GM18519 (cell line): ENCODE measurements around the gene APOBEC3C.
A peak's percentile ranks its signal among the peaks of the same experiment; 100 is the strongest.
"Not testable (repeated sequence)": the region's sequence is repeated elsewhere in the genome, so short reads cannot be mapped to it uniquely, and the experiment has no call there.

Source experiments
- ATAC-seq: cut with Tn5 transposase; IDR thresholded peaks from one replicate; pipeline ENCODE4 v1.9.1; 2021; ENCODE audit warnings: mild to moderate bottlenecking, moderate library complexity; ENCODE audit not compliant: unreplicated experiment, low FRiP score

APOBEC3C gene

DNA sequence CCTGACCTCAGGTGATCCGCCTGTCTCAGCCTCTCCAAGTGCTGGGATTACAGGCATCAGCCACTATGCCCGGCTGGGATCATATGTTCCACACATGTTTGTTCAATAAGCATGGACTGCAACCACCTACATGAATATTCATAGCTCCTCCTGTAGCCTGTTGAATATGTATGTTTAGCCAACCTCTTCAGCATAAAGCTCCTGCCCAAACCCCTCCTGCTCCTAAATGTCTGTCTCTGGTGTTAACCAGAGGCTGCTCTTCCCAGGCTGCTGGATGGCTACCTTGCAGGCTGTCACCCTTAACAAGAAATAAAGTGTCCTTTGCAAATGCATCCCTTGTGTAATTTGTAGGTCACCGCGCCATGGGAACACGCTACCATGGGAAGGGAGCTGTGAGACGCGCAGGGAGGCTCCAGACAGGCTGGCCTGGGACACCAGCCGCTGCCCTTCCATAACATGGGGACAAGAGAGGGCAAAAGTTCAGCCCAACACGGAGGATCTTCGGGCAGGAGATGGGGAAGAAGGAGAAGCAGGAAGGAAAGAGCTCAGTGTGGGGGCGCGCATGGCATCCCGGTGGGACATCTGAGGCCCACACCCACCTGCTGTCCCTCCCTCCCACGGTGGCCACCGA lies 6.1 kb downstream of the APOBEC3C start:
- ATAC-seq: not testable (repeated sequence)

DNA sequence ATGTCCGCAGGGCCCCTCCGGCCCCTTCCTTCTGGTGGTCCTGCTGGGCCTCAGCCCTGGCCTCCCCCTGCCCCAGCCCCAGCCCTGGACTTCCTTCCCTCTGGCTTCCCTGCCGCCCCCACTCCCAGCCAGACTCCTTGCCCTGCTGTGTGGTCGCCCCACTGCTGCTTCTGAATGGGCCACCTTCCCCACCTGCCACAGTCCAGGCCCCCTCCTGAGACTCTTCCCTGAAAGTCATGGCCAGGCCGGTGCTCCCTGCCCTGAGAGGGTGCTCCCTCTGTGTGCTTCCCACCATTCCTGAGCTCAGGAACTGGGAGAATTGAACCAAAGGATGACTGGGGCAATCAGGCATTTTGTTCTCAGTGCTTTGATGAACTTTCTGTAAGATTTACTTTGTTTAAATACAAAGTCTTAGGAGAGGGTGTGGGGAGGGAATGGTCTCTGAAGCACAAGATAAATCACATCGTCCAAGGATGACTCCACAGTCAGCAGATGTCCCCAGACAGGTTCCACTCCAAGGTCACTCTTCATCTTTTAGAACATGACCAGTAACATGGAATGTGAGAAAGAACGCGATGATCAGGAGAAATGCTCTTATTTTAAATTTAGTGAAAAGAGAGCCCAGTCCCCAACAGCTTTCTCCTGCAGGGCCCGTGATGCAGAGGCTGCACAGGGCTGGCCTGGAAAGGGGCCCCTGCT lies 7.6 kb downstream of the APOBEC3C start:
- no peak for ATAC-seq

DNA sequence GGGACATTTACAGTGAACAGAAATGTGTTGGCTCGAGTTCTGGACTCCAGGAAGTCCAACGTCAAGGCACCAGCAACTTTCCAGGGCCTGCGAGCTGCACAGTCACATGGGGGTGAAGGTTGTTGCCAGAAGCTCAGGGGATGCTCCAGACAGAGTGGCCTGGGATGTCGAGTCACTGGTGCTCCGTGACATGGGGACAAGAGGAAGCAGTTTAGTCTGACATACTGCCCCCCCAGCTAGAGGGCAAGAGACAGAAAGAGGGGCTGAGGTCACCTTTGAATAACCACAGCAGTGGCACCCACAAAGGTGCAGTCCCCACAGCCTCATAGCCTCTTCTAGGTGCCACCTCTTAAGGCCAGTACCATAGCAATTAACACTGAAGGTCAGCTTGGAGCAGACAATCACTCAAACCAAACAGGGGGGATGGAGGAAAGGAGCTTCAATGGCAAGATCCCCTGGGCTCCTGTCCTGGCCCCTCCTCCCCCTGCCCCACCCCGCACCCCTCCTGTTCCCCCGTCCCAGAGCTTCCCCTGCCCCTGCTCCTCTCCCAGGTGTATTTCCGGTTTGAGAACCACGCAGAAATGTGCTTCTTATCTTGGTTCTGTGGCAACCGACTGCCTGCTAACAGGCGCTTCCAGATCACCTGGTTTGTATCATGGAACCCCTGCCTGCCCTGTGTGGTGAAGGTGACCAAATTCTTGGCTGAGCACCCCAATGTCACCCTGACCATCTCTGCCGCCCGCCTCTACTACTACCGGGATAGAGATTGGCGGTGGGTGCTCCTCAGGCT lies 10.7 kb downstream of the APOBEC3C start:
- no peak for ATAC-seq

DNA sequence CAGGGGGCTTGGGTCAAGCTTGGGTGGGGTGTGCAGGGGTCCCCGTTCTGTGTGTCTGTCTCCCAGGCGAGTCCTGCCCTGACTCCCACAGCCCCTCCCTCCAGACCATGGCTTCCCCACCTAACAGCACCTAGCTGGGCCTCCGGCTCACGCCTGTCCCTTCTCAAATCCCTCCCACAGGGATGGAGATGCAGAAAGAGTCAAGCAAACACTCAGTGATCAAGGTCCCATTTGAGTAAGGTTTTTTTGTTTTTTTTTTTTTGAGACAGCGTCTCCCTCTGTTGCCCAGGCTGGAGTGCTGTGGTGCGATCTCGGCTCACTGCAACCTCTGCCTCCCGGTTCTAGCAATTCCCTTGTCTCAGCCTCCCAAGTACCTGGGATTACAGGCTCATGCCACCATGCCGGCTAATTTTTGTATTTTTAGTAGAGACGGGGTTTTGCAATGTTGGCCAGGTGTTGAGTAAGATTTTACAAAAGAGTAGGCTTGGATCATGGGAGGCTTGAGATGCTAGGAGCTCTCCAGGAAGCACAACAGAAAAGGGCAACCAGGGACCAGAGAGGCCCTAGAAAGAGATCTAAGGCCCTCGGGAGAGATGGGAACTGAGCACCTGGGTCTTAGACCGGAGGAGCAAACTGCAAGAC lies 12.6 kb downstream of the APOBEC3C start:
- ATAC-seq: no peak

DNA sequence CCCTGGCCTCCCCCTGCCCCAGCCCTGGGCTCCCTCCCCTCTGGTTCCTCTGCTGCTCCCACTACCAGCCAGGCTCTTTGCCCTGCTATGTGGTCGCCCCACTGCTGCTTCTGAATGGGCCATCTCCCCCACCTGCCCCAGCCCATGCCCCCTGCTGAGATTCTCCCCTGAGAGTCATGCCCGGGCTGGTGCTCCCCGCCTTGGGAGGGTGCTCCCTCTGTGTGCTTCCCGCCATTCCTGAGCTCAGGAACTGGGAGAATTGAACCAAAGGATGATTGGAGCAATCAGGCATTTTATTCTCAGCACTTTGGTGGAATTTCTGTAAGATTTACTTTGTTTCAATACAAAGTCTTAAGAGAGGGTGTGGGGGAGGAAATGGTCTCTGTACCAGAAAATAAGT lies 13.7 kb downstream of the APOBEC3C start:
- ATAC-seq: no peak

DNA sequence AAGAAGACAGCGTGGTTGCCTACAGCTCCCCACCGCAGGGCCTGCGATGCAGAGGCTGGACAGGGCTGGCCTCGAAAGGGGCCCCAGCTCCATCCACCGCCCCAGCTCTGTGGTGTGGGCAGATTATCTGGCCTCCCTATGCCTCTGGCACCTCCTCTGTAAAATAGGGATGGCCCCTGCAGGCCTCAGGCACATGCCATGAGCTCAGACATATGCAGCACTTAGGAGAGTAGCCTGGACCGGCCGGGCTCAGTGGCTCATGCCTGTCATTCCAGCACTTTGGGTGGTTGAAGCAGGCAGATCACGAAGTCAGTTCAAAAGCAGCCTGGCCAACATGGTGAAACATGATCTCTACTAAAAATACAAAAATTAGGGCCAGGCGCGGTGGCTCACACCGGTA lies 14.2 kb downstream of the APOBEC3C start:
- ATAC-seq: no peak

DNA sequence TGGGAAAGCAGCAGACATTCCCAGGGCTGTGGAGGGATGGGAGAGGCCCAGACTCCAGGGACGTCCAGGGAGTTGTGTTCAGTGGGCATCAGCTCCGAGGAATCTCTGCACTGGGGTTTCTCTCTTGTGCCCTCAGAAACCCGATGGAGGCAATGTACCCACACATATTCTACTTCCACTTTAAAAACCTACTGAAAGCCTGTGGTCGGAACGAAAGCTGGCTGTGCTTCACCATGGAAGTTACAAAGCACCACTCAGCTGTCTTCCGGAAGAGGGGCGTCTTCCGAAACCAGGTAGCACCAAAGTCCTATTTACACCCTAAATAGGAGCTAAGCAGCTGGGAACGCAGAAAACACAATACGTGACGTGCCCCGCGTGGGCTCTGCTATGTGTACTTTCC lies 15.2 kb downstream of the APOBEC3C start:
- ATAC-seq: no peak

DNA sequence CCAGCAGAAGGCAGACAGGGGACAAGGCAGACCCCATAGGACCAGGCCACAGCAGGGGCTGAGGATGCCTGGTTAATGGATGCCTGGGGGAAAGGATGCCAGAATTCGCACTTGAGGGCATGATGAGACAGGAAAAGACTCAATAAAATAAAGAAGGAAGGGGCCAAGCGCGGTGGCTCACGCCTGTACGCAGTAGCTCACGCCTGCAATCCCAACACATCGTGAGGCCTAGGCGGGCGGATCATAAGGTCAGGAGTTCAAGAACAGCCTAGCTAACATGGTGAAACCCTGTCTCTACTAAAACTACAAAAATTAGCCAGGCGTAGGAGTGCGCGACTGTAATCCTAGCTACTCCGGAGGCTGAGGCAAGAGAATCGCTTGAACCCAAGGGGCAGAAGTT lies 16.6 kb downstream of the APOBEC3C start:
- ATAC-seq: no peak

DNA sequence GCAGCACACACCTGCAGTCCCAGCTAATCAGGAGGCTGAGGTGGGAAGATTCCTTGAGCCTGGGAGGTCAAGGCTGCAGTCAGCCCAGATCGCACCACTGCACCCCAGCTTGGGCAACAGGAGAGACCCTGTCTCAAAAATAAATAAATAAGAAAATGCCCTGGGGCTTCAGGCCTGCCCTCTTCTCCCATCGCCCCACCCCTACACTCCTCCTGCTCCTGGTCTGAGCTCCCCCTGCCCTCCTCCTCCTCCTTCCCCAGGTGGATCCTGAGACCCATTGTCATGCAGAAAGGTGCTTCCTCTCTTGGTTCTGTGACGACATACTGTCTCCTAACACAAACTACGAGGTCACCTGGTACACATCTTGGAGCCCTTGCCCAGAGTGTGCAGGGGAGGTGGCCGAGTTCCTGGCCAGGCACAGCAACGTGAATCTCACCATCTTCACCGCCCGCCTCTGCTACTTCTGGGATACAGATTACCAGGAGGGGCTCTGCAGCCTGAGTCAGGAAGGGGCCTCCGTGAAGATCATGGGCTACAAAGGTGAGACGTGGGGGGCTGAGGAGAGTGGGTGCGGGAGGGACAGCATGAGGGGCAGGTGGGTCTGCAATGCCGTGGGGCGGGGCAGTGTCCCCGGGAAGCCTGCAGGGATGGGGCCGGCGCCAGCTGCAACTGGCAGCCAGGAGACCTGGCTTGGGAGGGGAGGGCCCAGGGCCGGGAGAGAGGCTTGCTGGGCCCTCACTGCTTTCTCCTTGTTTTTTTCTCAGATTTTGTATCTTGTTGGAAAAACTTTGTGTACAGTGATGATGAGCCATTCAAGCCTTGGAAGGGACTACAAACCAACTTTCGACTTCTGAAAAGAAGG lies 17.6 kb downstream of the APOBEC3C start:
- not testable (repeated sequence) for ATAC-seq

DNA sequence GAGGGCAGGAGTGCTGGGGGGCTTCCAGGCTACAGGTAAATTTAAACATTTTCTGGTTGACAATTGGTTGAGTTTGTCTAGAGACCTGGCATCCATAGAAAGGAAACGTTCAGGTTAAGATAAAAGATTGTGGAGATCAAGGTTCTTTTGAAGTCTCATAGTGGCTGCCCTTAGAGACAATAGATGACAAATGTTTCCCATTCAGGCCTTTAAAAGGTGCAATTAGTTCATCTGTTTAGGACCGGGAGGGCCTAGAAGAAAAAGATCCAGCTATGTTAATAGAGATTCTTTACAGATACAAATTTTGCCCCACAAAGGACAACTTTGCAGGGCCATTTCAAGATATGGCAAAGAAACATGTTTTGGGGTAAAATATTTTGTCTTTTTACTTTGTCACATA lies 23.0 kb downstream of the APOBEC3C start:
- ATAC-seq: not testable (repeated sequence)

DNA sequence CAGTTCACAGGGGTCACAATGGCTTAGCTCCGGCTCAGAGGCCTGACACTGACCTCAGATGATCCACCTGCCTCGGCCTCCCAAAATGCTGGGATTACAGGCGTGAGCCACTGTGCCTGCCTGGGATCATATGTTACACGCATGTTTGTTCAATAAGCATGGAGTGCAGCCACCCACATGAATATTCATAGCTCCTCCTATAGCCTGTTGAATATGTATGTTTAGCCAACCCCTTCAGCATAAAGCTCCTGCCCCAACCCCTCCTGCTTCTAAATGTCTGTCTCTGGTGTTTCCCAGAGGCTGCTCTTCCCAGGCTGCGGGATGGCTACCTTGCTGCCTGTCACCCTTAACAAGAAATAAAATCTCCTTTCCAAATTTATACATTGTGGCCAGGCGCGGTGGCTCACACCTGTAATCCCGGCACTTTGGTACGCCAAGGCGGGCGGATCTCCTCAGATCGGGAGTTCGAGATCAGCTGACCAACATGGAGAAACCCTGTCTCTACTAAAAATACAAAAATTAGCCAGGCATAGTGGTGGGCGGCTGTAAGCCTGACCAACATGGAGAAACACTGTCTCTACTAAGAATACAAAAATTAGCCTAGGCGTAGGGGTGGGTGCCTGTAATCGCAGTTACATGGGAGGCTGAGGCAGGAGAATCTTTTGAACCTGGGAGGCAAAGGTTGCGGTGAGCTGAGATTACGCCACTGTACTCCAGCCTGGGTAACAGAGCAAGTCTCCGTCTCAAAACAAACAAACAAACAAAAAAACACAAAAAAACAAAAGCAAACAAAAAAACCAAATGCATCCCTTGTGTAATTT lies 25.5 kb downstream of the APOBEC3C start:
- ATAC-seq: no peak

DNA sequence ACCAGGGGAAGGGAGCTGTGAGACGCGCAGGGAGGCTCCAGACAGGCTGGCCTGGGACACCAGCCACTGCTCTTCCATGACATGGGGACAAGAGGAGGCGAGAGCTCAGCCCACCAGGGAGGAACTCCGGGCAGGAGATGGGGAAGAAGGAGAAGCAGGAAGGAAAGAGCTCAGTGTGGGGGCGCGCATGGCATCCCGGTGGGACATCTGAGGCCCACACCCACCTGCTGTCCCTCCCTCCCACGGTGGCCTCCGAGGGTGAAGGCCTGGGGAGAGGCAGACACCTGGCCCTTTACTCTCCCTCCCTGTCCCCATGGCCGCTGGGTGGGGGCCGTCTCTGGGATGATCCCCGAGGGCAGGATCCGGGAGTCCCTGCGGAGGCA lies 26.1 kb downstream of the APOBEC3C start:
- ATAC-seq: not testable (repeated sequence)

DNA sequence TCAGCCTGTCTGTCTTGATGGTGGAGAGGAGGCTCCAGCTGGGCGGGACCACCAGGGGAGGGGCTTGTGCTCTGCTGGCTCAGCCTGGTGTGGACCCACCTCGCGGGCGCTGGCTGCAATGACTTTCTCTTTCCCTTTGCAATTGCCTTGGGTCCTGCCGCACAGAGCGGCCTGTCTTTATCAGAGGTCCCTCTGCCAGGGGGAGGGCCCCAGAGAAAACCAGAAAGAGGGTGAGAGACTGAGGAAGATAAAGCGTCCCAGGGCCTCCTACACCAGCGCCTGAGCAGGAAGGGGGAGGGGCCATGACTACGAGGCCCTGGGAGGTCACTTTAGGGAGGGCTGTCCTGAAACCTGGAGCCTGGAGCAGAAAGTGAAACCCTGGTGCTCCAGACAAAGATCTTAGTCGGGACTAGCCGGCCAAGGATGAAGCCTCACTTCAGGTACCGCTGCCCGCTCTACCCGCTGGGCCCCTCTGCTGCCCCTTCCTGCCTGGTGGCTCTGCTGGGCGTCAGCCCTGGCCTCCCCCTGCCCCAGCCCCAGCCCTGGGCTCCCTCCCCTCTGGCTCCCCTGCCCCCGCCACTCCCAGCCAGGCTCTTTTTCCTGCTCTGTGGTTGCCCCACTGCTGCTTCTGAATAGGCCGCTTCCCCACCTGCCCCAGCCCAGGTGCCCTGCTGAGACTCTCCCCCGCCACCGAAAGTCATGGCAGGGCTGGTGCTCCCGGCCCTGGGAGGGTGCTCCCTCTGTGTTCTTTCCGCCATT lies 26.7 kb downstream of the APOBEC3C start, which contains the start of gene APOBEC3F:
Gene APOBEC3F (plus strand): TSS at position 327 of the 759 bp plus-strand sequence. CDS start 97 bp downstream, at position 424.
- ATAC-seq: peak; percentile 69

DNA sequence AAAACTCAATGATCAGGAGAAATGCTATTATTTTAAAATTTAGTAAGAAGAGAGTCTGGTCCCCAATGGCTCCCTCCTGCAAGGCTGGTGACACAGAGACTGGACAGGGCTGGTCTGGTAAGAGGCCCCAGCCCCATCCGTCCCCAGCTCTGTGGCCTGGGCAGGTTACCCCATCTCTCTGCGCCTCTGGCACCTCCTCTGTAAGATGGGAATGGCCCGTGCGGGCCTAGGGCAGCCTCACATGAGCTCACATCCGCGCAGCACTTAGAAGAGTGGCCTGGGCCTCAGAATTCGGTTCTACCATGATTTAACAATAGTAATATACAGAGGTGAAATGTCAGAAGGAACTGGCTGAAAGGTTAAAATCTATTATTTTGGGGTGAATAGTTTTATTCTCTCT lies 27.9 kb downstream of the APOBEC3C start:
- no peak for ATAC-seq

DNA sequence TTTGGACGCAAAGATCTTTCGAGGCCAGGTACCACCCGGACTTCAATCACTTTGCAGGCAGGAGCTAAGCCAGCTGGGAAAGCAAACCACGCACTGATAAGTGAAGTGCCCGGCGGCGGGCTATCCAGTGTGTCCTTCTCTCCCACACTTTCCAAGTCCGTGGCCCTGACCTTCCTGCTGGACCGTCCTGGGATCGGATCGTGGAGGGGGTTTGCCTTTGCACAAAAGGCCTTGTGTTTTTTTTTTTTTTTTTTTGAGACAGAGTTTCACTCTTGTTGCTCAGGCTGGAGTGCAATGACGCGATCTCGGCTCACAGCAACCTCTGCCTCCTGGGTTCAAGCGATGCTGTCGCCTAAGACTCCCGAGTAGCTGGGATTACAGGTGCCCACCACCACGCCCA lies 29.0 kb downstream of the APOBEC3C start:
- not testable (repeated sequence) for ATAC-seq

DNA sequence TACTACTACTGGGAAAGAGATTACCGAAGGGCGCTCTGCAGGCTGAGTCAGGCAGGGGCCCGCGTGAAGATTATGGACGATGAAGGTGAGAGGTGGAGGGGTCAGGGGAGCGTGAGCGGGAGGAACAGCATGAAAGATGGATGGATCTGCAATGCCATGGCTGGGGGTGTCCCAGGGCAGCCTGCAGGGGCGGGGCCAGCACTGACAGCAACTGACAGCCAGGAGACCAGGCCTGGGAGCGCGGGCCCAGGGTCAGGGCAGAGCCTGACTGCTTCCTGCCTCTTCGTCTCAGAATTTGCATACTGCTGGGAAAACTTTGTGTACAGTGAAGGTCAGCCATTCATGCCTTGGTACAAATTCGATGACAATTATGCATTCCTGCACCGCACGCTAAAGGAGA lies 31.1 kb downstream of the APOBEC3C start:
- not testable (repeated sequence) for ATAC-seq

DNA sequence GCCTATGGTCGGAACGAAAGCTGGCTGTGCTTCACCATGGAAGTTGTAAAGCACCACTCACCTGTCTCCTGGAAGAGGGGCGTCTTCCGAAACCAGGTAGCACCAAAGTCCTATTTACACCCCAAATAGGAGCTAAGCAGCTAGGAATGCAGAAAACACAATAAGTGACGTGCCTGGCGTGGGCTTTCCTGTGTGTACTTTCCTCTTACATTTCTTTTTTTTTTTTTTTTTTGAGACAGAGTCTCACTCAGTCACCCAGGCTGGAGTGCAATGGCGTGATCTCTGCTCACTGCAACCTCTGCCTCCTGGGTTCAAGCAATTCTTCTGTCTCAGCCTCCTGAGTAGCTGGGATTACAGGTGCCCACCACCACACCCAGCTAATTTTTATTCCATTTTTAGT lies 35.4 kb downstream of the APOBEC3C start:
- not testable (repeated sequence) for ATAC-seq

DNA sequence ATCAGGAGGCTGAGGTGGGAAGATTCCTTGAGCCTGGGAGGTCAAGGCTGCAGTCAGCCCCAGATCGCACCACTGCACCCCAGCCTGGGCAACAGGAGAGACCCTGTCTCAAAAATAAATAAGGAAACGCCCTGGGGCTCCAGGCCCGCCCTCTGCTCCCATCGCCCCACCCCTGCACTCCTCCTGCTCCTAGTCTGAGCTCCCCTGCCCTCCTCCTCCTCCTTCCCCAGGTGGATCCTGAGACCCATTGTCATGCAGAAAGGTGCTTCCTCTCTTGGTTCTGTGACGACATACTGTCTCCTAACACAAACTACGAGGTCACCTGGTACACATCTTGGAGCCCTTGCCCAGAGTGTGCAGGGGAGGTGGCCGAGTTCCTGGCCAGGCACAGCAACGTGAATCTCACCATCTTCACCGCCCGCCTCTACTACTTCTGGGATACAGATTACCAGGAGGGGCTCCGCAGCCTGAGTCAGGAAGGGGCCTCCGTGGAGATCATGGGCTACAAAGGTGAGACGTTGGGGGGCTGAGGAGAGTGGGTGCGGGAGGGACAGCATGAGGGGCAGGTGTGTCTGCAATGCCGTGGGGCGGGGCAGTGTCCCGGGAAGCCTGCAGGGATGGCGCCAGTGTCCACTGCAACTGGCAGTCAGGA lies 37.9 kb downstream of the APOBEC3C start:
- ATAC-seq: not testable (repeated sequence)
